ENCODE results near the gene CNTN1. TPM values are rescaled to one million over a fixed set of nuclear protein-coding genes. Genes with fewer than 3 reads are reported as not detected.

Gene CNTN1
- total RNA-seq, 2 experiments from 2014 or later, result not detected

- no peak for ATAC-seq (ENCODE audit: poor library complexity)
- TF ChIP-seq CTCF (IDR thresholded peaks at IDR 0.05), result no peak
- DNase-seq, result no peak
- Histone ChIP-seq H3K27me3 (ENCODE audit: control insufficient read depth in 1 of 2, insufficient read depth in 2 of 2, low read length in 2 of 2) (no peaks in the 10 kb centered on the region), H3K4me3 (ENCODE audit: low read length) (no peak overlapping the region), H3K36me3 (ENCODE audit: insufficient read depth, low read length) (no peaks in the 10 kb centered on the region), H3K27ac (ENCODE audit: low read depth in 1 of 2, low read length in 2 of 2) (no peak overlapping the region), H3K4me1 (ENCODE audit: insufficient read depth, low read length) (no peaks in the 10 kb centered on the region), H3K9me3 (ENCODE audit: control insufficient read depth in 1 of 2, insufficient read depth in 1 of 2, low read length in 2 of 2) (no peaks in the 10 kb centered on the region)
- no peak overlapping the region for H3K4me3 Mint-ChIP-seq
- no peaks in the 10 kb centered on the region for H3K4me1 Mint-ChIP-seq (ENCODE audit: low read depth)
- intact Hi-C loops (cut with DNase I, micrococcal nuclease), result no loop called here
- H3K9me3 Mint-ChIP-seq, result peaks cover 4% of the 10 kb centered on the region
- POLR2A ChIA-PET, result no interaction called here
- H3K27ac Mint-ChIP-seq, result no peak overlapping the region
- H3K27me3 Mint-ChIP-seq, result no peaks in the 10 kb centered on the region
- CTCF ChIA-PET, result no interaction called here
- no peaks in the 10 kb centered on the region for H3K36me3 Mint-ChIP-seq (ENCODE audit: low read depth)
Observed at GRCh38 chr12:40853221-40853620, 161.0 kb downstream of the CNTN1 start.

- Mint-ChIP-seq H3K27ac (no peak overlapping the region), H3K4me3 (no peak overlapping the region), H3K36me3 (ENCODE audit: low read depth) (no peaks in the 10 kb centered on the region), H3K4me1 (ENCODE audit: low read depth) (no peaks in the 10 kb centered on the region), H3K27me3 (no peaks in the 10 kb centered on the region), H3K9me3 (peaks cover 4% of the 10 kb centered on the region)
- Histone ChIP-seq H3K27me3 (ENCODE audit: control insufficient read depth in 1 of 2, insufficient read depth in 2 of 2, low read length in 2 of 2) (no peaks in the 10 kb centered on the region), H3K9me3 (ENCODE audit: control insufficient read depth in 1 of 2, insufficient read depth in 1 of 2, low read length in 2 of 2) (no peaks in the 10 kb centered on the region), H3K4me3 (ENCODE audit: low read length) (no peak overlapping the region), H3K4me1 (ENCODE audit: insufficient read depth, low read length) (no peaks in the 10 kb centered on the region), H3K36me3 (ENCODE audit: insufficient read depth, low read length) (no peaks in the 10 kb centered on the region), H3K27ac (ENCODE audit: low read depth in 1 of 2, low read length in 2 of 2) (no peak overlapping the region)
- intact Hi-C loops (cut with DNase I, micrococcal nuclease), result no loop called here
- CTCF ChIA-PET, result no interaction called here
- ATAC-seq (ENCODE audit: poor library complexity) (no peak), DNase-seq (no peak)
- POLR2A ChIA-PET, result no interaction called here
- TF ChIP-seq CTCF (IDR thresholded peaks at IDR 0.05), result no peak
Observed at GRCh38 chr12:40854604-40855003, 162.4 kb downstream of the CNTN1 start.

GRCh38 chr12:40864891-40865290, 172.7 kb downstream of the CNTN1 start:
- ATAC-seq (ENCODE audit: poor library complexity) (no peak), DNase-seq (no peak)
- no peak overlapping the region for H3K27ac ChIP-seq (ENCODE audit: low read depth in 1 of 2, low read length in 2 of 2)
- H3K9me3 ChIP-seq (ENCODE audit: control insufficient read depth in 1 of 2, insufficient read depth in 1 of 2, low read length in 2 of 2), result no peaks in the 10 kb centered on the region
- Mint-ChIP-seq H3K4me1 (ENCODE audit: low read depth) (no peaks in the 10 kb centered on the region), H3K9me3 (no peaks in the 10 kb centered on the region), H3K27ac (no peak overlapping the region), H3K36me3 (ENCODE audit: low read depth) (no peaks in the 10 kb centered on the region), H3K4me3 (no peak overlapping the region), H3K27me3 (no peaks in the 10 kb centered on the region)
- intact Hi-C loops (cut with DNase I, micrococcal nuclease), result loop anchor here in 1 of 2 experiments (10.0 kb wide), 1 partner anchor 800 kb away; no protein-coding TSS in a partner anchor
- ChIA-PET POLR2A (no interaction called here), CTCF (no interaction called here)
- H3K36me3 ChIP-seq (ENCODE audit: insufficient read depth, low read length), result no peaks in the 10 kb centered on the region
- H3K4me3 ChIP-seq (ENCODE audit: low read length), result no peak overlapping the region
- H3K27me3 ChIP-seq (ENCODE audit: control insufficient read depth in 1 of 2, insufficient read depth in 2 of 2, low read length in 2 of 2), result no peaks in the 10 kb centered on the region
- H3K4me1 ChIP-seq (ENCODE audit: insufficient read depth, low read length), result no peaks in the 10 kb centered on the region
- TF ChIP-seq CTCF (IDR thresholded peaks at IDR 0.05), result no peak
